IMR-90 (cell line): ENCODE measurements around the gene GGCT. TPM values are rescaled to one million over a fixed set of nuclear protein-coding genes. Genes with fewer than 3 reads are reported as not detected.

ENCODE experiments used
- ATAC-seq: fragments of 200-7000 bp; cut with Tn5 transposase; 2 replicates; pipeline ENCODE4 v1.9.1; 2020; ENCODE audit warnings: low read depth, mild to moderate bottlenecking, moderate library complexity
- BruUV-seq: library from RNA; stranded (reverse); fragments of 400-500 nt; replicated peaks from 2 replicates; lab custom pipeline; 2021; lab: Mats Ljungman, UMichigan
- CTCF ChIA-PET: fragments of 300-600 bp; formaldehyde crosslinking; extraction: SDS; loops from one replicate; lab custom pipeline; 2021; ENCODE audit warnings: antibody characterized with exemption; lab: Yijun Ruan, JAX
- POLR2A ChIA-PET: fragments of 300-600 bp; sonication (Branson Sonifier 250); formaldehyde crosslinking; loops from one replicate; lab custom pipeline; 2022; ENCODE audit warnings: antibody characterized with exemption; ENCODE audit not compliant: unreplicated experiment; lab: Charles Lee
- DNase-seq: peaks from one replicate; pipeline ENCODE4 v3.0.0; 2013
- H2AFZ ChIP-seq: replicated peaks from 2 replicates; pipeline ENCODE3; 2013; ENCODE audit warnings: low read length, mild to moderate bottlenecking; ENCODE audit not compliant: poor library complexity
- H2AK5ac ChIP-seq: 2 replicates; pipeline ENCODE4 v1.6.1; 2013; ENCODE audit warnings: low read depth, low read length, inconsistent platforms
- H2AK9ac ChIP-seq: replicated peaks from 2 replicates; pipeline ENCODE3; 2013; ENCODE audit warnings: mild to moderate bottlenecking, low read depth, low read length, moderate library complexity; ENCODE audit not compliant: poor library complexity
- H2BK120ac ChIP-seq: 2 replicates; pipeline ENCODE4 v1.6.1; 2013; ENCODE audit warnings: low read depth, low read length, inconsistent platforms
- H2BK15ac ChIP-seq: 3 replicates; pipeline ENCODE4 v1.6.1; 2013; ENCODE audit warnings: low read depth, low read length, inconsistent platforms
- H2BK20ac ChIP-seq: 2 replicates; pipeline ENCODE4 v1.6.1; 2013; ENCODE audit warnings: low read depth, mild to moderate bottlenecking, inconsistent platforms, low read length, moderate library complexity
- H2BK5ac ChIP-seq: 2 replicates; pipeline ENCODE4 v1.6.1; 2013; ENCODE audit warnings: mild to moderate bottlenecking, low read depth, low read length, inconsistent platforms; ENCODE audit not compliant: poor library complexity, severe bottlenecking
- H3K14ac ChIP-seq: replicated peaks from 2 replicates; pipeline ENCODE4 v1.6.1; 2013; ENCODE audit warnings: low read depth, low read length, inconsistent platforms
- H3K18ac ChIP-seq: 2 replicates; pipeline ENCODE4 v1.6.1; 2013; ENCODE audit warnings: low read depth, low read length, control low read depth
- H3K23ac ChIP-seq: 2 replicates; pipeline ENCODE4 v1.6.1; 2013; ENCODE audit warnings: low read depth, low read length, inconsistent platforms
- H3K27ac ChIP-seq: 2 replicates; pipeline ENCODE4 v1.5.1; 2013; ENCODE audit warnings: mild to moderate bottlenecking, control low read depth, low read length; ENCODE audit not compliant: insufficient read depth
- H3K27me3 ChIP-seq: 2 replicates; pipeline ENCODE4 v1.6.1; 2013; ENCODE audit warnings: low read length; ENCODE audit not compliant: control insufficient read depth, insufficient read depth
- H3K36me3 ChIP-seq: 2 replicates; pipeline ENCODE4 v1.6.1; 2013; ENCODE audit warnings: low read length, mixed read lengths; ENCODE audit not compliant: control insufficient read depth, insufficient read depth
- H3K4ac ChIP-seq: 2 replicates; pipeline ENCODE4 v1.6.1; 2013; ENCODE audit warnings: low read depth, low read length, inconsistent platforms
- H3K4me1 ChIP-seq: 2 replicates; pipeline ENCODE4 v1.6.1; 2013; ENCODE audit warnings: low read length, mixed read lengths; ENCODE audit not compliant: control insufficient read depth, insufficient read depth
- H3K4me2 ChIP-seq: 2 replicates; pipeline ENCODE4 v1.6.1; 2013; ENCODE audit warnings: low read depth, mild to moderate bottlenecking, control low read depth, low read length, moderate library complexity
- H3K4me3 ChIP-seq: 2 replicates; pipeline ENCODE4 v1.5.1; 2013; ENCODE audit warnings: low read depth, mild to moderate bottlenecking, control low read depth, low read length, moderate library complexity; ENCODE audit not compliant: insufficient read depth
- H3K56ac ChIP-seq: 2 replicates; pipeline ENCODE4 v1.6.1; 2013; ENCODE audit warnings: low read length, inconsistent platforms; ENCODE audit not compliant: insufficient read depth; ENCODE audit errors: extremely low read depth
- H3K79me1 ChIP-seq, 2 experiments: 2 replicates each; pipeline ENCODE4 v1.6.1; 2013; ENCODE audit warnings: low read length in 2 of 2, inconsistent platforms in 1 of 2, low read depth in 1 of 2
- H3K9ac ChIP-seq: 2 replicates; pipeline ENCODE4 v1.6.1; 2013; ENCODE audit warnings: low read depth, low read length, control low read depth
- H3K9me1 ChIP-seq: 2 replicates; pipeline ENCODE4 v1.6.1; 2013; ENCODE audit warnings: low read length, inconsistent platforms; ENCODE audit not compliant: insufficient read depth
- H3K9me3 ChIP-seq: 2 replicates; pipeline ENCODE4 v1.6.1; 2013; ENCODE audit warnings: low read length; ENCODE audit not compliant: control insufficient read depth, insufficient read depth
- H4K20me1 ChIP-seq: 2 replicates; pipeline ENCODE4 v1.6.1; 2013; ENCODE audit warnings: low read length, inconsistent platforms; ENCODE audit not compliant: insufficient read depth
- H4K5ac ChIP-seq: 2 replicates; pipeline ENCODE4 v1.6.1; 2013; ENCODE audit warnings: mild to moderate bottlenecking, low read depth, low read length, control low read depth
- H4K8ac ChIP-seq, 2 experiments: 2 replicates each; pipeline ENCODE4 v1.6.1; 2013; ENCODE audit warnings: low read depth in 2 of 2, low read length in 2 of 2, control low read depth in 1 of 2, inconsistent platforms in 1 of 2
- H4K91ac ChIP-seq: 2 replicates; pipeline ENCODE4 v1.6.1; 2013; ENCODE audit warnings: low read depth, low read length, inconsistent platforms; ENCODE audit not compliant: insufficient read depth
- FOS ChIP-seq: fragments of 150-350 bp; IDR thresholded peaks from 2 replicates; pipeline ENCODE4 v1.6.1; 2016; ENCODE audit warnings: low read depth, low read length
- WGBS, 2 experiments: methylation state at CpG; one replicate each; pipeline versions ENCODE4 v1.1.5 to v1.1.7; 2013; ENCODE audit warnings: missing lambda C conversion rate in 2 of 2; ENCODE audit not compliant: insufficient read length in 1 of 2; ENCODE audit errors: extremely low coverage in 2 of 2; 5-methylcytosine and 5-hydroxymethylcytosine counted together
- dilution Hi-C: fragments of 300-500 bp; cut with HindIII; formaldehyde crosslinking; loops from one replicate; pipeline ENCODE4 v1.14.3; 2018; ENCODE audit warnings: low sequenced_read_pairs; ENCODE audit not compliant: unreplicated experiment
- in situ Hi-C: fragments of 300-500 bp; cut with MboI; formaldehyde crosslinking; loops from 3 replicates; pipeline ENCODE4 v1.14.3; 2019; ENCODE audit warnings: low sequenced_read_pairs, inconsistent platforms, mixed read lengths
- intact Hi-C: fragments of 100-400 bp; cut with micrococcal nuclease; formaldehyde crosslinking; loops from 2 replicates; pipeline ENCODE4 v1.10.0; 2022
- polyA plus RNA-seq, 3 experiments: library from polyadenylated mRNA; depleted of rRNA; stranded (reverse); fragments of >200 nt; gene quantifications; 2 replicates each; pipeline ENCODE4 v1.2.3, GENCODE V29; 2012; ENCODE audit warnings: low replicate concordance in 1 of 3
- total RNA-seq: library from RNA; depleted of rRNA; stranded (reverse); fragments of >200 nt; gene quantifications from 2 replicates; pipeline ENCODE4 v1.2.3, GENCODE V29; 2012

Gene GGCT
- total and polyA plus RNA-seq, 2 of the 4 experiments (the other 2 are of a cell fraction): 12.0 to 18.6 TPM

DNA sequence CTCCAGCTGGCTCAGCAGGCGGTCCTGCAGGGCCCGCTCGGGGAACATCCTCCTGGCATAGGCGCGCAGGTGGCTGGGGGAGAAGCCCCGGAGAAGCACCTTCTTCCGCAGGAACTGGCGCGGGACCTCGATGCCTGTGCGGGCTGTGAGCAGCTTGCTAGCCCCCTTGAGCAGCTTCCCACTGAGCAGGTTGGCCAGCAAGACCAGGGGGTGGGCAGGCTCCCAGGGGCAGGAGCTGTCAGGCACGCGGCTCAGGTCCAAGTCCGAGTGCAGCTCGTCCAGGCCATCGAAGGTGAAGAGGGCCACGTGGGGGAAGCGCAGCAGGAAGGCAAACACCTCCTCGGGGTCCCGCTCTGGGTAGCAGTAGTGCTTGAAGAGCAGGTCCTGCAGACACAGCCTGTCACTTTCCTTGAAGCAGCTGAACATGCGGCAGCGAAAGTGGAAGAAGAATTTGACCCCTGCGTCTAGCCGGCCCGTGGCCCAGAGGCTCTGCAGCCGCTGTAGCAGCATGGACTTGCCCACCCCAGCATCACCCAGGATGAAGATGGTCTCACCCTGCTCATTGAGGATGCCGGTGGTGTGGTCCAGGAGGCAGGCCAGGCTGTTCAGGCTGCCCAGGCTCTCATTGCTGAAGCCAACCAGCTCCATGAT is 52.2 kb downstream of the GGCT start:
- Histone ChIP-seq H2AFZ (no peak overlapping the region), H3K4me2 (no peak overlapping the region), H3K79me1 (peaks cover 0 to 2% of the 10 kb centered on the region in 2 experiments; a peak in 1 of 4 replicates), H3K9ac (no peak overlapping the region), H2BK120ac (no peak overlapping the region), H3K27ac (no peak overlapping the region), H4K20me1 (no peaks in the 10 kb centered on the region), H4K91ac (no peak overlapping the region), H3K27me3 (no peaks in the 10 kb centered on the region), H3K4me3 (no peak overlapping the region), H4K8ac (no peak overlapping the region), H2BK5ac (no peak overlapping the region), H2AK9ac (no peak overlapping the region), H3K9me1 (peaks cover 4% of the 10 kb centered on the region; the same call in 1 of the 2 replicates), H3K23ac (no peak overlapping the region), H3K9me3 (no peaks in the 10 kb centered on the region), H3K18ac (no peak overlapping the region), H3K14ac (no peak overlapping the region), H3K4me1 (no peaks in the 10 kb centered on the region; the same call in 1 of the 2 replicates), H2BK15ac (no peak overlapping the region), H4K5ac (no peak overlapping the region), H3K56ac (no peak overlapping the region), H2AK5ac (no peak overlapping the region), H3K36me3 (peaks cover 39% of the 10 kb centered on the region; the same call in 1 of the 2 replicates), H3K4ac (no peak overlapping the region), H2BK20ac (no peak overlapping the region)
- ATAC-seq (no peak), DNase-seq (no peak)
- TF ChIP-seq FOS: no peak
- ChIA-PET POLR2A (no interaction called here), CTCF (no interaction called here)
- no TSS peak for BruUV-seq
- intact Hi-C loops (no loop called here), in situ Hi-C loops (no loop called here), dilution Hi-C loops (no loop called here)
- WGBS, 2 experiments: 91% methylated on average over 21 of the region's 27 CpGs; no CpG with 5 or more reads in 1 of the 2 experiments
